ENCODE results near the gene AP1S1. TPM values are rescaled to one million over a fixed set of nuclear protein-coding genes. Genes with fewer than 3 reads are reported as not detected.
A peak's percentile ranks its signal among the peaks of the same experiment; 100 is the strongest.

Gene AP1S1
- total and polyA plus RNA-seq, 2 donors (not counting 3 experiments of a cell fraction or from before 2014, with no cell fraction given) = 93.3 to 106 TPM

DNA sequence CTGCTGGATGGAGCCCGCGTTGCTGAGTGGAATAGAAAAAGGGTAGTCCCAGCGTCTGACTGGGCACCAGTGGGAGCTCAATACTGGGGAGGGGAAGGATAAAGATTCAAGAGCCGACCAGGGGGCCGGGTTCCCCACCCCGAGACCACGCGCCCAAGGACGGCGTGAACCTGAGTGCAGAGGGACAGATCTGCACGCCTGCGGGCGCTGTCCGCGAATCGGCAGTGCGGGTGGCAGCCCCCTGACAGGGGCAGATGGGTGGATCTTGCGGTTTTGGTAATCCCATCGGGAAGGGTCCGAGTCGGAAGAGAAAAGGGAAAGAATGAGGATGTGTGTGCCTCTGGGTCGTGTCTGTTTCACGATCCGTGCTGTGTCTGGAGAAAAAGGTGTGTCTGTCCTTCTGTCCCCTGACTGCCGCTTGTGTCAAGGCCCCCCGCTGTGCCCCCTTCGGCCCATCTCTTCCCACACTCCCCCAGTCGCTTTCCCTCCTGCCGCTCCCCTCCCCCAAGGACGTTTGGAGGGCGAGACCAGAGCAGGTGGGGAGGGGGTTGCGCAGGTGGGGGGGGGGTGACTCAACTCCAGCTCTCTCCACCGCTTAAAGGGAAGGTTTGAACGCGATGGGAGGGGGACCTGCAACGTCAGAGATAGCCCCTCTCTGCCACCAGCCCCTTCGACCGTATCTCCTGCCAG is 11.8 kb downstream of the AP1S1 start:
- no peaks in the 10 kb centered on the region for H3K9me1 ChIP-seq (replicated peaks; ENCODE audit: control insufficient read depth, extremely low read depth, insufficient read depth, low read length)
- no peak overlapping the region for H2AFZ ChIP-seq (ENCODE audit: low read depth, low read length)
- no peaks in the 10 kb centered on the region for H3K79me2 ChIP-seq (ENCODE audit: control insufficient read depth, insufficient read depth, low read length)
- H3K9ac ChIP-seq (replicated peaks; ENCODE audit: extremely low read depth, insufficient read depth, low read length) = no peak overlapping the region
- ChIA-PET POLR2A (interaction anchor here (0.5 kb wide), 1 partner anchor 37 kb away, joined by 9 read pairs; no protein-coding TSS in a partner anchor), CTCF (interaction anchor here (0.7 to 2.6 kb wide), 10 partner anchors 10 to 124 kb away, joined by 3 to 34 read pairs (median 5); partner anchors contain the start of gene AP1S1)
- no peaks in the 10 kb centered on the region for H3K36me3 ChIP-seq (ENCODE audit: control insufficient read depth in 2 of 2, extremely low read depth in 1 of 2, insufficient read depth in 2 of 2, low read length in 2 of 2)
- H3K27me3 ChIP-seq (ENCODE audit: control insufficient read depth in 2 of 2, insufficient read depth in 2 of 2, low read length in 2 of 2) = peaks cover 59 to 66% of the 10 kb centered on the region in 2 experiments
- TF ChIP-seq, protein P1, sequence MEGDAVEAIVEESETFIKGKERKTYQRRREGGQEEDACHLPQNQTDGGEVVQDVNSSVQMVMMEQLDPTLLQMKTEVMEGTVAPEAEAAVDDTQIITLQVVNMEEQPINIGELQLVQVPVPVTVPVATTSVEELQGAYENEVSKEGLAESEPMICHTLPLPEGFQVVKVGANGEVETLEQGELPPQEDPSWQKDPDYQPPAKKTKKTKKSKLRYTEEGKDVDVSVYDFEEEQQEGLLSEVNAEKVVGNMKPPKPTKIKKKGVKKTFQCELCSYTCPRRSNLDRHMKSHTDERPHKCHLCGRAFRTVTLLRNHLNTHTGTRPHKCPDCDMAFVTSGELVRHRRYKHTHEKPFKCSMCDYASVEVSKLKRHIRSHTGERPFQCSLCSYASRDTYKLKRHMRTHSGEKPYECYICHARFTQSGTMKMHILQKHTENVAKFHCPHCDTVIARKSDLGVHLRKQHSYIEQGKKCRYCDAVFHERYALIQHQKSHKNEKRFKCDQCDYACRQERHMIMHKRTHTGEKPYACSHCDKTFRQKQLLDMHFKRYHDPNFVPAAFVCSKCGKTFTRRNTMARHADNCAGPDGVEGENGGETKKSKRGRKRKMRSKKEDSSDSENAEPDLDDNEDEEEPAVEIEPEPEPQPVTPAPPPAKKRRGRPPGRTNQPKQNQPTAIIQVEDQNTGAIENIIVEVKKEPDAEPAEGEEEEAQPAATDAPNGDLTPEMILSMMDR (IDR thresholded peaks at IDR 0.05; ENCODE audit: extremely low read depth in 1 of 2, insufficient read depth in 1 of 2, low read depth in 1 of 2, low read length in 2 of 2) = no peak
- TF ChIP-seq EZH2 (IDR thresholded peaks at IDR 0.05; ENCODE audit: borderline replicate concordance, low read depth, low read length, severe bottlenecking) = peak; percentile 41
- H3K9me3 ChIP-seq (replicated peaks; ENCODE audit: control insufficient read depth, insufficient read depth, low read length) = no peaks in the 10 kb centered on the region
- dilution Hi-C loops (cut with MboI; ENCODE audit: extremely low pct_ligation_motif_present, low sequenced_read_pairs) (no loop called here), intact Hi-C loops (cut with micrococcal nuclease) (loop anchor here (1.0 to 10.0 kb wide), 2 partner anchors 22 to 271 kb away; partner anchors contain the start of gene ACHE)
- H3K27ac ChIP-seq (ENCODE audit: insufficient read depth, low read depth, low read length) = no peak overlapping the region
- H4K20me1 ChIP-seq (replicated peaks; ENCODE audit: control insufficient read depth, extremely low read depth, insufficient read depth, low read length) = no peaks in the 10 kb centered on the region
- DNase-seq (ENCODE audit: low read depth, low spot score) (no peak), FAIRE-seq (no peak)
- no peak overlapping the region for H3K4me3 ChIP-seq (replicated peaks in 1 of 3; ENCODE audit: insufficient read depth in 1 of 3, low read depth in 1 of 3, low read length in 3 of 3)
- H3K4me1 ChIP-seq (ENCODE audit: control insufficient read depth, extremely low read depth, insufficient read depth, low read length) = peaks cover 16% of the 10 kb centered on the region
- BruUV-seq (replicated peaks) = no TSS peak
- H3K4me2 ChIP-seq (ENCODE audit: insufficient read depth, low read length) = no peak overlapping the region

- dilution Hi-C loops (cut with MboI; ENCODE audit: extremely low pct_ligation_motif_present, low sequenced_read_pairs) = no loop called here
- Histone ChIP-seq H3K9ac (replicated peaks; ENCODE audit: extremely low read depth, insufficient read depth, low read length) (no peak overlapping the region), H3K9me3 (replicated peaks; ENCODE audit: control insufficient read depth, insufficient read depth, low read length) (no peaks in the 10 kb centered on the region), H2AFZ (ENCODE audit: low read depth, low read length) (no peak overlapping the region), H3K4me2 (ENCODE audit: insufficient read depth, low read length) (no peak overlapping the region), H3K9me1 (replicated peaks; ENCODE audit: control insufficient read depth, extremely low read depth, insufficient read depth, low read length) (no peaks in the 10 kb centered on the region), H3K4me1 (ENCODE audit: control insufficient read depth, extremely low read depth, insufficient read depth, low read length) (peaks cover 16% of the 10 kb centered on the region), H3K4me3 (replicated peaks in 1 of 3; ENCODE audit: insufficient read depth in 1 of 3, low read depth in 1 of 3, low read length in 3 of 3) (no peak overlapping the region), H3K27me3 (ENCODE audit: control insufficient read depth in 2 of 2, insufficient read depth in 2 of 2, low read length in 2 of 2) (peaks cover 64 to 71% of the 10 kb centered on the region in 2 experiments), H3K36me3 (ENCODE audit: control insufficient read depth in 2 of 2, extremely low read depth in 1 of 2, insufficient read depth in 2 of 2, low read length in 2 of 2) (no peaks in the 10 kb centered on the region), H3K27ac (ENCODE audit: insufficient read depth, low read depth, low read length) (no peak overlapping the region), H4K20me1 (replicated peaks; ENCODE audit: control insufficient read depth, extremely low read depth, insufficient read depth, low read length) (no peaks in the 10 kb centered on the region), H3K79me2 (ENCODE audit: control insufficient read depth, insufficient read depth, low read length) (no peaks in the 10 kb centered on the region)
- BruUV-seq (replicated peaks) = no TSS peak
- TF ChIP-seq POLR2AphosphoS5 (IDR thresholded peaks at IDR 0.05; ENCODE audit: insufficient read depth, low read depth, low read length) = no peak
- no peak for TF ChIP-seq FOS (IDR thresholded peaks at IDR 0.05; ENCODE audit: borderline replicate concordance, insufficient read depth, low read length)
- TF ChIP-seq EZH2 (IDR thresholded peaks at IDR 0.05; ENCODE audit: borderline replicate concordance, low read depth, low read length, severe bottlenecking) = no peak
- TF ChIP-seq MYC (IDR thresholded peaks at IDR 0.05; ENCODE audit: low read depth, low read length) = no peak
- TF ChIP-seq POLR2A (IDR thresholded peaks at IDR 0.05; ENCODE audit: low read depth, low read length) = no peak
- TF ChIP-seq MAX (IDR thresholded peaks at IDR 0.05; ENCODE audit: insufficient read depth, insufficient read length) = no peak
- no peak for TF ChIP-seq JUN (IDR thresholded peaks at IDR 0.05; ENCODE audit: borderline replicate concordance, insufficient read depth, insufficient read length, low read depth)
- TF ChIP-seq, protein P1 (IDR thresholded peaks at IDR 0.05; ENCODE audit: extremely low read depth in 1 of 2, insufficient read depth in 1 of 2, low read depth in 1 of 2, low read length in 2 of 2) = no peak
- no peak for TF ChIP-seq GATA2 (IDR thresholded peaks at IDR 0.05; ENCODE audit: insufficient read depth, insufficient read length, low read depth, low read length)
- FAIRE-seq (no peak), DNase-seq (ENCODE audit: low read depth, low spot score) (no peak)
- ChIA-PET POLR2A (interaction anchor here (0.5 kb wide), 1 partner anchor 37 kb away, joined by 9 read pairs; no protein-coding TSS in a partner anchor), CTCF (interaction anchor here (0.7 to 1.7 kb wide), 2 partner anchors 35 to 124 kb away, joined by 3 to 5 read pairs; no protein-coding TSS in a partner anchor)
- intact Hi-C loops (cut with micrococcal nuclease) = loop anchor here (10.0 kb wide), 1 partner anchor 272 kb away; the partner anchor contains the start of gene ACHE
These were observed 12.3 kb downstream of the AP1S1 start for GRCh38 chr7:101166648-101166908.

Measured in endothelial cell of umbilical vein (primary cell).